Upper lobe of right lung (tissue), 1 donor: ENCODE measurements around the gene CBX2. TPM values are rescaled to one million over a fixed set of nuclear protein-coding genes. Genes with fewer than 3 reads are reported as not detected.

Experiments
- total RNA-seq: library from RNA; stranded (reverse); fragmentation: NEBNext Ultra II Directional; extraction: Animal tissue kit (Norgen Biotek cat#: 25700); gene quantifications from one replicate; pipeline ENCODE4 v1.2.1, GENCODE V29; 2021
- donor health status: DM: no; HTN: yes; CAD: no; lungs with severe emphysema.

CBX2 gene
- total RNA-seq, 1 donor from 2014 or later, result 3.4 TPM

Other genes starting within 250 kb of the CBX2 start
- not detected for gene RBFOX3, start 167.1 kb upstream of the CBX2 start, total RNA-seq
- gene ENPP7, start 47.2 kb upstream of the CBX2 start, total RNA-seq, result not detected
- 4.9 TPM for gene CBX8, start 18.9 kb downstream of the CBX2 start, total RNA-seq
- 20.2 TPM for gene CBX4, start 61.3 kb downstream of the CBX2 start, total RNA-seq